A549 (cell line): ENCODE results near the gene OTULINL. TPM values are rescaled to one million over a fixed set of nuclear protein-coding genes. Genes with fewer than 3 reads are reported as not detected.
A peak's percentile ranks its signal among the peaks of the same experiment; 100 is the strongest.

Experiments used
- ATAC-seq, 2 experiments: fragments of 200-7000 bp in 1 of 2; fragments of >200 bp in 1 of 2; cut with Nextera tagmentation in 1 of 2; cut with Tn5 transposase in 1 of 2; 3 replicates each; pipeline versions ENCODE4 v1.8.0 to v1.9.1; 2018 to 2020; ENCODE audit warnings: mild to moderate bottlenecking in 1 of 2, moderate library complexity in 1 of 2
- CTCF ChIA-PET: fragments of 300-600 bp; sonication (Branson Sonifier 250); formaldehyde crosslinking; extraction: SDS; loops from one replicate; lab custom pipeline; 2021; ENCODE audit warnings: antibody characterized with exemption, inconsistent platforms; lab: Yijun Ruan, JAX
- POLR2A ChIA-PET: fragments of 350-600 bp; formaldehyde crosslinking; extraction: SDS; loops from one replicate; lab custom pipeline; 2021; ENCODE audit warnings: antibody characterized with exemption, inconsistent platforms; lab: Yijun Ruan, JAX
- DNase-seq, 2 experiments: peaks; one replicate each; pipeline versions ENCODE4 v3.0.0 to v3.0.0-alpha.2; 2011 to 2016; ENCODE audit warnings: low read depth in 1 of 2, low spot score in 1 of 2
- FAIRE-seq: peaks from 2 replicates; lab custom pipeline; 2011; peaks lifted over from hg19 to GRCh38; lab: Jason Lieb, UNC
- H3K27ac ChIP-seq, 2 experiments: fragments of >200 bp; sonication (Bioruptor Twin); formaldehyde crosslinking; 3 replicates each; pipeline ENCODE4 v1.5.1; 2016 to 2017
- H3K4me1 ChIP-seq: fragments of >200 bp; sonication (Bioruptor Twin); formaldehyde crosslinking; 3 replicates; pipeline ENCODE4 v1.6.1; 2016
- H3K4me2 ChIP-seq: fragments of >200 bp; sonication (Bioruptor Twin); formaldehyde crosslinking; 3 replicates; pipeline ENCODE4 v1.6.1; 2016
- H3K4me3 ChIP-seq: fragments of >200 bp; sonication (Bioruptor Twin); formaldehyde crosslinking; 3 replicates; pipeline ENCODE4 v1.5.1; 2016
- H3K9me3 ChIP-seq: fragments of >200 bp; sonication (Bioruptor Twin); formaldehyde crosslinking; 3 replicates; pipeline ENCODE4 v1.6.1; 2016
- CBX2 ChIP-seq: fragments of 200-600 bp; sonication (generic); IDR thresholded peaks from 2 replicates; pipeline ENCODE4 v1.6.1; 2016; ENCODE audit warnings: low read depth, mild to moderate bottlenecking, borderline replicate concordance
- CBX8 ChIP-seq: fragments of 200-600 bp; sonication (generic); IDR thresholded peaks from 2 replicates; pipeline ENCODE4 v1.6.1; 2016
- CEBPB ChIP-seq, 2 experiments: fragments of >200 bp in 1 of 2; sonication (Bioruptor Twin) in 1 of 2; formaldehyde crosslinking in 1 of 2; IDR thresholded peaks; 2 replicates each; pipeline ENCODE4 v1.6.1; 2012 to 2016
- CHD2 ChIP-seq: fragments of 150-350 bp; IDR thresholded peaks from 2 replicates; pipeline ENCODE4 v1.6.1; 2014; ENCODE audit warnings: low read length; ENCODE audit not compliant: partially characterized antibody
- CHD4 ChIP-seq: fragments of 200-600 bp; sonication (generic); IDR thresholded peaks from 2 replicates; pipeline ENCODE4 v1.6.1; 2016; ENCODE audit warnings: antibody characterized with exemption, mild to moderate bottlenecking, borderline replicate concordance
- EHF ChIP-seq: fragments of 250-450 bp; sonication (Bioruptor Pico); IDR thresholded peaks from 2 replicates; pipeline ENCODE4 v1.5.0; 2020; ENCODE audit warnings: mild to moderate bottlenecking
- EHMT2 ChIP-seq: fragments of 200-600 bp; sonication (generic); IDR thresholded peaks from 2 replicates; pipeline ENCODE4 v1.6.1; 2016; ENCODE audit warnings: antibody characterized with exemption, low read depth, mild to moderate bottlenecking, moderate library complexity
- ELK1 ChIP-seq: fragments of 150-350 bp; IDR thresholded peaks from 2 replicates; pipeline ENCODE4 v1.6.1; 2014; ENCODE audit warnings: low read depth, mild to moderate bottlenecking, low read length
- EP300 ChIP-seq, 2 experiments: fragments of >200 bp; sonication (Bioruptor Twin); formaldehyde crosslinking; IDR thresholded peaks; 2 replicates in 1 of 2; 3 replicates in 1 of 2; pipeline ENCODE4 v1.6.1; 2016 to 2017
- ESRRA ChIP-seq: fragments of 150-350 bp; IDR thresholded peaks from 2 replicates; pipeline ENCODE4 v1.6.1; 2014; ENCODE audit warnings: mild to moderate bottlenecking, low read length, borderline replicate concordance
- FOXS1 ChIP-seq: fragments of 250-450 bp; sonication (Bioruptor Pico); IDR thresholded peaks from 2 replicates; pipeline ENCODE4 v1.5.0; 2020; ENCODE audit warnings: mild to moderate bottlenecking, moderate library complexity
- GATA3 ChIP-seq: IDR thresholded peaks from 2 replicates; pipeline ENCODE4 v1.6.1; 2012; ENCODE audit warnings: borderline replicate concordance
- HES2 ChIP-seq: fragments of >200 bp; sonication (Bioruptor Twin); formaldehyde crosslinking; IDR thresholded peaks from 2 replicates; pipeline ENCODE4 v1.6.1; 2016
- HOXB13 ChIP-seq: fragments of 250-450 bp; sonication (Bioruptor Pico); IDR thresholded peaks from 2 replicates; pipeline ENCODE4 v1.5.0; 2020; ENCODE audit warnings: low read depth, mild to moderate bottlenecking, moderate library complexity
- HOXB5 ChIP-seq: fragments of 250-450 bp; sonication (Bioruptor Pico); IDR thresholded peaks from 2 replicates; pipeline ENCODE4 v1.5.0; 2020; ENCODE audit warnings: mild to moderate bottlenecking, moderate library complexity
- JUNB ChIP-seq: fragments of >200 bp; sonication (Bioruptor Twin); formaldehyde crosslinking; IDR thresholded peaks from 2 replicates; pipeline ENCODE4 v1.6.1; 2016
- KDM1A ChIP-seq: fragments of 200-600 bp; sonication (generic); IDR thresholded peaks from 2 replicates; pipeline ENCODE4 v1.6.1; 2016; ENCODE audit warnings: low read depth, mild to moderate bottlenecking
- KDM5A ChIP-seq: fragments of 200-600 bp; sonication (generic); IDR thresholded peaks from 2 replicates; pipeline ENCODE4 v1.6.1; 2016; ENCODE audit warnings: antibody characterized with exemption, mild to moderate bottlenecking
- MAX ChIP-seq: IDR thresholded peaks from 2 replicates; pipeline ENCODE4 v1.6.1; 2012
- MAZ ChIP-seq: fragments of 150-350 bp; IDR thresholded peaks from 2 replicates; pipeline ENCODE4 v1.6.1; 2014; ENCODE audit warnings: antibody characterized with exemption, low read depth, low read length, borderline replicate concordance
- MYC ChIP-seq: IDR thresholded peaks from 2 replicates; pipeline ENCODE4 v1.6.1; 2012; ENCODE audit warnings: mild to moderate bottlenecking, inconsistent platforms, low read length, improper control_type of control experiment, borderline replicate concordance
- NR3C1 ChIP-seq: fragments of >200 bp; sonication (Bioruptor Twin); formaldehyde crosslinking; IDR thresholded peaks from 3 replicates; pipeline ENCODE4 v1.6.1; 2017
- PBX3 ChIP-seq: IDR thresholded peaks from 2 replicates; pipeline ENCODE4 v1.6.1; 2012
- POLR2A ChIP-seq: IDR thresholded peaks from 2 replicates; pipeline ENCODE4 v1.6.1; 2012; ENCODE audit warnings: mild to moderate bottlenecking, low read length
- RAD21 ChIP-seq, 2 experiments: fragments of >200 bp in 1 of 2; sonication (Bioruptor Twin) in 1 of 2; formaldehyde crosslinking in 1 of 2; IDR thresholded peaks in 1 of 2; conservative IDR thresholded peaks in 1 of 2; 2 replicates in 1 of 2; 3 replicates in 1 of 2; pipeline ENCODE4 v1.6.1; 2012 to 2018; ENCODE audit warnings: inconsistent platforms in 1 of 2
- RARB ChIP-seq: fragments of 250-450 bp; sonication (Bioruptor Pico); IDR thresholded peaks from 2 replicates; pipeline ENCODE4 v1.8.0; 2021; ENCODE audit warnings: mild to moderate bottlenecking, moderate library complexity
- RCOR1 ChIP-seq: fragments of 150-350 bp; IDR thresholded peaks from 2 replicates; pipeline ENCODE4 v1.6.1; 2014; ENCODE audit warnings: antibody characterized with exemption, low read length, low read depth
- RFX5 ChIP-seq: fragments of 450-650 bp; IDR thresholded peaks from 2 replicates; pipeline ENCODE4 v1.7.1; 2014; ENCODE audit warnings: antibody characterized with exemption, mild to moderate bottlenecking, moderate library complexity
- RNF2 ChIP-seq: fragments of 200-600 bp; sonication (generic); IDR thresholded peaks from 2 replicates; pipeline ENCODE4 v1.6.1; 2016; ENCODE audit warnings: low read depth, mild to moderate bottlenecking, antibody characterized with exemption, moderate library complexity, borderline replicate concordance
- SMC3 ChIP-seq: fragments of >200 bp; sonication (Bioruptor Twin); formaldehyde crosslinking; IDR thresholded peaks from 3 replicates; pipeline ENCODE4 v1.6.1; 2018; ENCODE audit warnings: inconsistent platforms
- SREBF2 ChIP-seq: fragments of 450-650 bp; IDR thresholded peaks from 2 replicates; pipeline ENCODE4 v1.6.1; 2014; ENCODE audit warnings: mild to moderate bottlenecking, moderate library complexity
- TFCP2L1 ChIP-seq: fragments of 250-450 bp; sonication (Bioruptor Pico); IDR thresholded peaks from 2 replicates; pipeline ENCODE4 v1.5.0; 2021; ENCODE audit warnings: mild to moderate bottlenecking
- USF2 ChIP-seq: fragments of 450-650 bp; IDR thresholded peaks from 2 replicates; pipeline ENCODE4 v1.6.1; 2014; ENCODE audit warnings: antibody characterized with exemption
- ZFP36 ChIP-seq: fragments of 450-650 bp; IDR thresholded peaks from 2 replicates; pipeline ENCODE4 v1.6.1; 2014; ENCODE audit warnings: borderline replicate concordance; ENCODE audit not compliant: partially characterized antibody
- ZSCAN20 ChIP-seq: fragments of 250-450 bp; sonication (Bioruptor Pico); IDR thresholded peaks from 2 replicates; pipeline ENCODE4 v1.8.0; 2022; ENCODE audit warnings: mild to moderate bottlenecking, moderate library complexity
- WGBS: methylation state at CpG from one replicate; pipeline ENCODE4 v1.1.6; 2017; ENCODE audit errors: missing lambda C conversion rate; 5-methylcytosine and 5-hydroxymethylcytosine counted together
- polyA plus RNA-seq, 4 experiments: library from polyadenylated mRNA; depleted of rRNA in 3 of 4; stranded (reverse); fragments of >200 nt; fragmentation: RNase III in 1 of 4; extraction: RNeasy Plus Mini Kit Qiagen cat#74134 plus additional on column Dnase treatment in 1 of 4; gene quantifications; 2 replicates in 3 of 4; 3 replicates in 1 of 4; pipeline ENCODE4 v1.2.3, GENCODE V29; 2011 to 2017
- TF ChIP-seq, protein P1 (sequence below): fragments of 200-600 bp; sonication (generic); IDR thresholded peaks from 2 replicates; pipeline ENCODE4 v1.6.1; 2016; ENCODE audit warnings: antibody characterized with exemption, mild to moderate bottlenecking, moderate library complexity

Gene OTULINL
- polyA plus RNA-seq, 2 of the 4 experiments (the other 2 are of a cell fraction) = 2.9 to 3.7 TPM

GRCh38 chr5:14569948-14570691, 11.5 kb upstream of the OTULINL start:
- H3K9me3 ChIP-seq = no peaks in the 10 kb centered on the region
- ChIA-PET CTCF (interaction anchor here (0.9 to 1.4 kb wide), 4 partner anchors 13 to 613 kb away, joined by 3 to 9 read pairs (median 3); no protein-coding TSS in a partner anchor), POLR2A (interaction anchor here (0.9 kb wide), 1 partner anchor 12 kb away, joined by 3 read pairs; no protein-coding TSS in a partner anchor)
- H3K4me3 ChIP-seq = no peak overlapping the region
- 12% methylated on average over 4 of the region's 4 CpGs for WGBS
- FAIRE-seq = no peak
- peak; percentile 92 to 95 for ATAC-seq
- H3K27ac ChIP-seq = peak overlapping the region; percentile 1 to 38; a peak in 2 of 6 replicates
- peak; percentile 59 to 77 for DNase-seq
- peaks cover 18% of the 10 kb centered on the region; the same call in 2 of the 3 replicates for H3K4me1 ChIP-seq
- H3K4me2 ChIP-seq = peak overlapping the region; percentile 47
- TF ChIP-seq KDM1A (no peak), CEBPB (IDR thresholded peaks at IDR 0.05) (no peak), GATA3 (peak; percentile 65; the same call in 1 of the 2 replicates), CHD2 (no peak), PBX3 (no peak), RCOR1 (no peak), SMC3 (no peak), RAD21 (conservative IDR thresholded peaks at IDR 0.05 in 1 of 2, IDR thresholded peaks at IDR 0.05 in 1 of 2) (no peak), ZSCAN20 (CRISPR knock-in tag) (no peak), TFCP2L1 (CRISPR knock-in tag) (no peak), ESRRA (no peak), MAX (peak; percentile 34; the same call in 1 of the 2 replicates), RNF2 (no peak), NR3C1 (no peak), MYC (no peak), RARB (no peak), CBX8 (no peak), HOXB13 (CRISPR knock-in tag) (no peak), KDM5A (no peak), POLR2A (no peak), EHMT2 (peak; percentile 30; the same call in 1 of the 2 replicates), EHF (no peak), CBX2 (no peak), FOXS1 (CRISPR knock-in tag) (peak; percentile 40; the same call in 1 of the 2 replicates), JUNB (peak; percentile 47; the same call in 1 of the 2 replicates), USF2 (0 out of 2 replicates have a peak, but pooled peaks have one; percentile 38), ELK1 (no peak), CHD4 (no peak), SREBF2 (no peak), RFX5 (no peak), HES2 (no peak), ZFP36 (no peak), HOXB5 (CRISPR knock-in tag) (no peak), MAZ (no peak), EP300 (IDR thresholded peaks at IDR 0.05) (no peak)
- TF ChIP-seq, protein P1, sequence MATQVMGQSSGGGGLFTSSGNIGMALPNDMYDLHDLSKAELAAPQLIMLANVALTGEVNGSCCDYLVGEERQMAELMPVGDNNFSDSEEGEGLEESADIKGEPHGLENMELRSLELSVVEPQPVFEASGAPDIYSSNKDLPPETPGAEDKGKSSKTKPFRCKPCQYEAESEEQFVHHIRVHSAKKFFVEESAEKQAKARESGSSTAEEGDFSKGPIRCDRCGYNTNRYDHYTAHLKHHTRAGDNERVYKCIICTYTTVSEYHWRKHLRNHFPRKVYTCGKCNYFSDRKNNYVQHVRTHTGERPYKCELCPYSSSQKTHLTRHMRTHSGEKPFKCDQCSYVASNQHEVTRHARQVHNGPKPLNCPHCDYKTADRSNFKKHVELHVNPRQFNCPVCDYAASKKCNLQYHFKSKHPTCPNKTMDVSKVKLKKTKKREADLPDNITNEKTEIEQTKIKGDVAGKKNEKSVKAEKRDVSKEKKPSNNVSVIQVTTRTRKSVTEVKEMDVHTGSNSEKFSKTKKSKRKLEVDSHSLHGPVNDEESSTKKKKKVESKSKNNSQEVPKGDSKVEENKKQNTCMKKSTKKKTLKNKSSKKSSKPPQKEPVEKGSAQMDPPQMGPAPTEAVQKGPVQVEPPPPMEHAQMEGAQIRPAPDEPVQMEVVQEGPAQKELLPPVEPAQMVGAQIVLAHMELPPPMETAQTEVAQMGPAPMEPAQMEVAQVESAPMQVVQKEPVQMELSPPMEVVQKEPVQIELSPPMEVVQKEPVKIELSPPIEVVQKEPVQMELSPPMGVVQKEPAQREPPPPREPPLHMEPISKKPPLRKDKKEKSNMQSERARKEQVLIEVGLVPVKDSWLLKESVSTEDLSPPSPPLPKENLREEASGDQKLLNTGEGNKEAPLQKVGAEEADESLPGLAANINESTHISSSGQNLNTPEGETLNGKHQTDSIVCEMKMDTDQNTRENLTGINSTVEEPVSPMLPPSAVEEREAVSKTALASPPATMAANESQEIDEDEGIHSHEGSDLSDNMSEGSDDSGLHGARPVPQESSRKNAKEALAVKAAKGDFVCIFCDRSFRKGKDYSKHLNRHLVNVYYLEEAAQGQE = no peak
